HCT116 (cell line): ENCODE measurements around the gene LTBP1.

Experiments used
- CBX3 ChIP-seq: IDR thresholded peaks from 2 replicates; pipeline ENCODE4 v1.6.1; 2012; ENCODE audit warnings: low read depth
- CTCF ChIP-seq, 3 experiments: fragments of 200-600 bp in 1 of 3; sonication (generic) in 1 of 3; IDR thresholded peaks in 2 of 3; conservative IDR thresholded peaks in 1 of 3; 2 replicates each; pipeline ENCODE4 v1.5.1; 2012 to 2017; ENCODE audit warnings: low read depth in 2 of 3, low read length in 2 of 3, antibody characterized with exemption in 1 of 3, borderline replicate concordance in 1 of 3, control low read depth in 1 of 3, mild to moderate bottlenecking in 1 of 3, mixed read lengths in 1 of 3, mixed run types in 1 of 3, moderate library complexity in 1 of 3; ENCODE audit not compliant: insufficient read depth in 1 of 3
- EZH2 ChIP-seq: fragments of 200-600 bp; sonication (generic); IDR thresholded peaks from 2 replicates; pipeline ENCODE4 v1.6.1; 2017; ENCODE audit warnings: antibody characterized with exemption, mixed run types
- EZH2phosphoT487 ChIP-seq: fragments of 200-600 bp; IDR thresholded peaks from 2 replicates; pipeline ENCODE4 v1.6.1; 2018; ENCODE audit warnings: antibody characterized with exemption, borderline replicate concordance
- FOSL1 ChIP-seq: IDR thresholded peaks from 2 replicates; pipeline ENCODE4 v1.6.1; 2012; ENCODE audit warnings: low read depth
- JUND ChIP-seq: IDR thresholded peaks from 2 replicates; pipeline ENCODE4 v1.6.1; 2012
- MAX ChIP-seq: IDR thresholded peaks from 2 replicates; pipeline ENCODE4 v1.6.1; 2012
- POLR2A ChIP-seq: IDR thresholded peaks from 2 replicates; pipeline ENCODE4 v1.7.0; 2011; ENCODE audit warnings: borderline replicate concordance; ENCODE audit not compliant: insufficient read depth, insufficient read length; ENCODE audit errors: extremely low read depth
- POLR2AphosphoS5 ChIP-seq: IDR thresholded peaks from 2 replicates; pipeline ENCODE4 v1.6.1; 2011; ENCODE audit warnings: mild to moderate bottlenecking, low read depth, low read length, moderate library complexity
- SIN3A ChIP-seq: IDR thresholded peaks from 2 replicates; pipeline ENCODE4 v1.6.1; 2012; ENCODE audit warnings: low read depth
- TCF7L2 ChIP-seq: IDR thresholded peaks from 2 replicates; pipeline ENCODE4 v1.7.0; 2011; ENCODE audit warnings: borderline replicate concordance, inconsistent platforms; ENCODE audit not compliant: insufficient read depth, insufficient read length; ENCODE audit errors: extremely low read depth
- ZFX ChIP-seq: fragments of 450-650 bp; IDR thresholded peaks from 2 replicates; pipeline ENCODE4 v1.6.1; 2017

- TF ChIP-seq CTCF (IDR thresholded peaks at IDR 0.05 in 2 of 3, conservative IDR thresholded peaks at IDR 0.05 in 1 of 3; ENCODE audit: borderline replicate concordance in 1 of 3, insufficient read depth in 1 of 3, low read depth in 2 of 3, low read length in 2 of 3) (no peak), EZH2 (no peak), FOSL1 (no peak), MAX (no peak), EZH2phosphoT487 (no peak), POLR2A (no peak), SIN3A (no peak), ZFX (no peak), JUND (no peak), TCF7L2 (no peak), POLR2AphosphoS5 (no peak), CBX3 (no peak)
Measured at GRCh38 chr2:33001823-33002222, 55.1 kb downstream of the LTBP1 start.
